H9 (cell line): ENCODE measurements around the gene SYNGAP1. TPM values are rescaled to one million over a fixed set of nuclear protein-coding genes. Genes with fewer than 3 reads are reported as not detected.

Experiments used
- DNase-seq: peaks from one replicate; pipeline ENCODE4 v3.0.0-alpha.2; 2017
- H2AFZ ChIP-seq: one replicate; pipeline ENCODE4 v1.6.1; 2013; ENCODE audit warnings: mild to moderate bottlenecking, low read length, control low read depth, moderate library complexity
- H2AK5ac ChIP-seq: 2 replicates; pipeline ENCODE4 v1.6.1; 2013; ENCODE audit warnings: low read length, control low read depth, mixed read lengths; ENCODE audit not compliant: insufficient read length
- H2BK120ac ChIP-seq: one replicate; pipeline ENCODE4 v1.6.1; 2013; ENCODE audit warnings: low read depth, mild to moderate bottlenecking, low read length, control low read depth, inconsistent platforms; ENCODE audit not compliant: poor library complexity, severe bottlenecking
- H2BK12ac ChIP-seq: 2 replicates; pipeline ENCODE4 v1.6.1; 2013; ENCODE audit warnings: low read length, control low read depth, mixed read lengths, low read depth; ENCODE audit not compliant: insufficient read length
- H2BK15ac ChIP-seq: 2 replicates; pipeline ENCODE4 v1.6.1; 2013; ENCODE audit warnings: low read depth, low read length, control low read depth
- H2BK20ac ChIP-seq: one replicate; pipeline ENCODE4 v1.6.1; 2013; ENCODE audit warnings: low read depth, mild to moderate bottlenecking, low read length, control low read depth, inconsistent platforms; ENCODE audit not compliant: poor library complexity, severe bottlenecking
- H2BK5ac ChIP-seq: 2 replicates; pipeline ENCODE4 v1.6.1; 2013; ENCODE audit warnings: low read length, control low read depth, mixed read lengths; ENCODE audit not compliant: insufficient read length
- H3K14ac ChIP-seq: 2 replicates; pipeline ENCODE4 v1.6.1; 2013; ENCODE audit warnings: low read length, control low read depth; ENCODE audit not compliant: insufficient read depth
- H3K18ac ChIP-seq: 2 replicates; pipeline ENCODE4 v1.6.1; 2013; ENCODE audit warnings: low read depth, mild to moderate bottlenecking, mixed read lengths, low read length, control low read depth; ENCODE audit not compliant: insufficient read length
- H3K23ac ChIP-seq: 2 replicates; pipeline ENCODE4 v1.6.1; 2013; ENCODE audit warnings: low read length, control low read depth, mixed read lengths, low read depth; ENCODE audit not compliant: insufficient read length
- H3K23me2 ChIP-seq: 2 replicates; pipeline ENCODE4 v1.6.1; 2013; ENCODE audit warnings: low read depth, mild to moderate bottlenecking, mixed read lengths, low read length, control low read depth; ENCODE audit not compliant: insufficient read length, poor library complexity, severe bottlenecking
- H3K27ac ChIP-seq: 2 replicates; pipeline ENCODE4 v1.5.1; 2013; ENCODE audit warnings: low read length, control low read depth, mixed read lengths, low read depth; ENCODE audit not compliant: insufficient read length
- H3K27me3 ChIP-seq: 2 replicates; pipeline ENCODE4 v1.6.1; 2013; ENCODE audit warnings: low read length, control low read depth, inconsistent platforms; ENCODE audit not compliant: insufficient read depth
- H3K4ac ChIP-seq: 2 replicates; pipeline ENCODE4 v1.6.1; 2013; ENCODE audit warnings: low read depth, mild to moderate bottlenecking, control low read depth, inconsistent platforms, low read length, moderate library complexity
- H3K4me1 ChIP-seq: 2 replicates; pipeline ENCODE4 v1.6.1; 2013; ENCODE audit warnings: low read length, control low read depth, inconsistent platforms; ENCODE audit not compliant: insufficient read depth
- H3K4me2 ChIP-seq: 2 replicates; pipeline ENCODE4 v1.6.1; 2013; ENCODE audit warnings: low read length, control low read depth, mixed read lengths; ENCODE audit not compliant: insufficient read length, insufficient read depth
- H3K56ac ChIP-seq: 2 replicates; pipeline ENCODE4 v1.6.1; 2013; ENCODE audit warnings: low read depth, mild to moderate bottlenecking, mixed read lengths, low read length, control low read depth; ENCODE audit not compliant: insufficient read length
- H3K79me1 ChIP-seq: 2 replicates; pipeline ENCODE4 v1.6.1; 2013; ENCODE audit warnings: low read depth, mild to moderate bottlenecking, moderate library complexity, low read length, control low read depth, inconsistent platforms; ENCODE audit not compliant: insufficient read depth, poor library complexity, severe bottlenecking
- H3K79me2 ChIP-seq: 2 replicates; pipeline ENCODE4 v1.6.1; 2013; ENCODE audit warnings: low read length, control low read depth, inconsistent platforms; ENCODE audit not compliant: insufficient read depth
- H3K9ac ChIP-seq: 2 replicates; pipeline ENCODE4 v1.6.1; 2013; ENCODE audit warnings: low read length, control low read depth, mixed read lengths; ENCODE audit not compliant: insufficient read length; ENCODE audit errors: extremely low read depth
- H3K9me3 ChIP-seq: one replicate; pipeline ENCODE4 v1.6.1; 2013; ENCODE audit warnings: low read depth, low read length, inconsistent platforms; ENCODE audit not compliant: control insufficient read depth
- H3T11ph ChIP-seq: one replicate; pipeline ENCODE4 v1.6.1; 2013; ENCODE audit warnings: mild to moderate bottlenecking, low read length, control low read depth, inconsistent platforms
- H4K20me1 ChIP-seq: one replicate; pipeline ENCODE4 v1.6.1; 2013; ENCODE audit not compliant: control insufficient read depth, insufficient read length, insufficient read depth
- H4K5ac ChIP-seq: 2 replicates; pipeline ENCODE4 v1.6.1; 2013; ENCODE audit warnings: low read depth, mild to moderate bottlenecking, mixed read lengths, low read length, control low read depth; ENCODE audit not compliant: insufficient read length
- H4K8ac ChIP-seq: replicated peaks from 2 replicates; pipeline ENCODE4 v1.6.1; 2013; ENCODE audit warnings: low read length, control low read depth, mixed read lengths, low read depth; ENCODE audit not compliant: insufficient read length
- H4K91ac ChIP-seq: 2 replicates; pipeline ENCODE4 v1.6.1; 2013; ENCODE audit warnings: low read depth, mild to moderate bottlenecking, moderate library complexity, mixed read lengths, low read length, control low read depth; ENCODE audit not compliant: insufficient read length
- H3K27ac Mint-ChIP-seq, 3 experiments: 2 replicates in 2 of 3; 3 replicates in 1 of 3; pipeline ENCODE4 v1.8.0; 2020 to 2021; ENCODE audit warnings: mixed read lengths in 3 of 3, mild to moderate bottlenecking in 1 of 3, moderate library complexity in 1 of 3
- H3K27me3 Mint-ChIP-seq: 2 replicates; pipeline ENCODE4 v1.8.0; 2021; ENCODE audit warnings: low read depth, mild to moderate bottlenecking, moderate library complexity, mixed read lengths
- H3K36me3 Mint-ChIP-seq, 3 experiments: 2 replicates in 2 of 3; 3 replicates in 1 of 3; pipeline ENCODE4 v1.8.0; 2020 to 2021; ENCODE audit warnings: low read depth in 3 of 3, mixed read lengths in 3 of 3; ENCODE audit not compliant: insufficient read depth in 1 of 3
- H3K4me1 Mint-ChIP-seq, 2 experiments: 2 replicates each; pipeline ENCODE4 v1.8.0; 2020; ENCODE audit warnings: mixed read lengths in 2 of 2
- H3K4me3 Mint-ChIP-seq, 2 experiments: 2 replicates in 1 of 2; 3 replicates in 1 of 2; pipeline ENCODE4 v1.8.0; 2020 to 2021; ENCODE audit warnings: mild to moderate bottlenecking in 2 of 2, mixed read lengths in 2 of 2, moderate library complexity in 1 of 2
- H3K9me3 Mint-ChIP-seq, 2 experiments: 2 replicates in 1 of 2; 3 replicates in 1 of 2; pipeline ENCODE4 v1.8.0; 2020; ENCODE audit warnings: mild to moderate bottlenecking in 2 of 2, mixed read lengths in 2 of 2, moderate library complexity in 1 of 2
- WGBS: extraction: QIAGEN DNeasy Blood & Tissue Kit; methylation state at CpG from one replicate; pipeline ENCODE4 v1.1.7; 2013; ENCODE audit warnings: missing lambda C conversion rate, low lambda C conversion rate, mixed read lengths; ENCODE audit not compliant: insufficient read length; ENCODE audit errors: extremely low coverage; 5-methylcytosine and 5-hydroxymethylcytosine counted together
- total RNA-seq: library from RNA; stranded (reverse); gene quantifications from 2 replicates; pipeline ENCODE4 v1.2.1, GENCODE V29; 2021
- TF ChIP-seq, protein P1 (sequence below): fragments of 200-600 bp; sonication (generic); conservative IDR thresholded peaks from 3 replicates; pipeline ENCODE4 v1.8.0; 2021; ENCODE audit warnings: antibody characterized with exemption, mild to moderate bottlenecking

The SYNGAP1 gene
- total RNA-seq, 1 experiment from 2014 or later: 121 TPM

DNA sequence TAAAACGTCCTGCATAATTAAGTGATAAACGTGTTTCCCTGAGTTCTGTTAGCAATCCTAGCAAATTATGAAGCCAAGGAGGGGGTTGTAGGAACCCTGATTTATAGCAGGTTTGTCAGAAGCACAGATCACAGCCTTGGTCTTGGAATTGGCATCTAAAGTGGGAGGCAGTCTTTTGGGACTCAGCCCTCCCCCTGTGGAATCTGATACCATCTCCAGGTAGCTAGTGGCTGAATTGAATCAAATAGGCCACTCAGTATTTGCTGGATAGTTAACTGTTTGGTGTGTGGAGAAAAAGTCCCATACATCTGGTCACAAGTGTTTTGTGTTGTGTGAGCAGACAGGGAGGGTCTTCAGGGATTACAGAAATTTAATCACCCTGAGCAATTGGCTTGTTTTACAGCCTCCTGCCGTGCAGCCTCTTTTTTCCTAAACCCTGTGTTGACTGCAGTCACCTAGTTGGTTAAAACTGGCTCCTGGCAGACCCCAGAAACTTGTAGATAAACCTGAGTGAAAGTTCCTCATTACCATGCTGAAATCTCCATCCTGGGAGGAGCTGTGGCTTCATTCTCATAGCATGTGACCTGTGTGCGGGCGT lies 47.2 kb upstream of the SYNGAP1 start:
- H3K4ac ChIP-seq: no peak overlapping the region

More for the DNA sequence above, 47.2 kb upstream of the SYNGAP1 start:
- Histone ChIP-seq H3K79me2 (no peaks in the 10 kb centered on the region), H3K4me1 (no peaks in the 10 kb centered on the region; the same call in 1 of the 2 replicates), H3K79me1 (no peaks in the 10 kb centered on the region), H3K27ac (no peak overlapping the region), H4K20me1 (no peaks in the 10 kb centered on the region), H3K23ac (no peak overlapping the region), H3K18ac (no peak overlapping the region), H3K23me2 (no peaks in the 10 kb centered on the region), H3K9ac (no peak overlapping the region), H2BK5ac (no peak overlapping the region), H2BK20ac (no peak overlapping the region), H3K14ac (no peak overlapping the region), H3K9me3 (no peaks in the 10 kb centered on the region), H2BK15ac (no peak overlapping the region), H3K56ac (no peak overlapping the region), H2AFZ (peak overlapping the region; percentile 46), H2AK5ac (no peak overlapping the region), H3K4me2 (no peak overlapping the region), H3K27me3 (no peaks in the 10 kb centered on the region), H4K8ac (no peak overlapping the region), H2BK12ac (no peak overlapping the region), H2BK120ac (no peak overlapping the region), H3T11ph (no peak overlapping the region), H4K91ac (no peak overlapping the region), H4K5ac (no peak overlapping the region)
- TF ChIP-seq, protein P1, sequence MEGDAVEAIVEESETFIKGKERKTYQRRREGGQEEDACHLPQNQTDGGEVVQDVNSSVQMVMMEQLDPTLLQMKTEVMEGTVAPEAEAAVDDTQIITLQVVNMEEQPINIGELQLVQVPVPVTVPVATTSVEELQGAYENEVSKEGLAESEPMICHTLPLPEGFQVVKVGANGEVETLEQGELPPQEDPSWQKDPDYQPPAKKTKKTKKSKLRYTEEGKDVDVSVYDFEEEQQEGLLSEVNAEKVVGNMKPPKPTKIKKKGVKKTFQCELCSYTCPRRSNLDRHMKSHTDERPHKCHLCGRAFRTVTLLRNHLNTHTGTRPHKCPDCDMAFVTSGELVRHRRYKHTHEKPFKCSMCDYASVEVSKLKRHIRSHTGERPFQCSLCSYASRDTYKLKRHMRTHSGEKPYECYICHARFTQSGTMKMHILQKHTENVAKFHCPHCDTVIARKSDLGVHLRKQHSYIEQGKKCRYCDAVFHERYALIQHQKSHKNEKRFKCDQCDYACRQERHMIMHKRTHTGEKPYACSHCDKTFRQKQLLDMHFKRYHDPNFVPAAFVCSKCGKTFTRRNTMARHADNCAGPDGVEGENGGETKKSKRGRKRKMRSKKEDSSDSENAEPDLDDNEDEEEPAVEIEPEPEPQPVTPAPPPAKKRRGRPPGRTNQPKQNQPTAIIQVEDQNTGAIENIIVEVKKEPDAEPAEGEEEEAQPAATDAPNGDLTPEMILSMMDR: no peak
- DNase-seq: no peak
- H3K36me3 Mint-ChIP-seq: no peaks in the 10 kb centered on the region
- peak overlapping the region; percentile 28 to 81 (median 59); a peak in 5 of 7 replicates for H3K27ac Mint-ChIP-seq
- H3K27me3 Mint-ChIP-seq: no peaks in the 10 kb centered on the region
- H3K9me3 Mint-ChIP-seq: no peaks in the 10 kb centered on the region
- peaks cover 28 to 37% of the 10 kb centered on the region in 2 experiments for H3K4me1 Mint-ChIP-seq
- peak overlapping the region in 1 of 2 experiments; percentile 14; a peak in 2 of 5 replicates for H3K4me3 Mint-ChIP-seq
- no CpG with 5 or more reads among the region's 5 CpGs for WGBS
